Bronchial epithelial cell (primary cell): Measurements from ENCODE around the gene ETNK1. TPM values are rescaled to one million over a fixed set of nuclear protein-coding genes. Genes with fewer than 3 reads are reported as not detected.

ENCODE experiments used
- DNase-seq: peaks from one replicate; pipeline ENCODE4 v3.0.0-alpha.2; 2010; ENCODE audit warnings: low read depth
- FAIRE-seq: peaks from 2 replicates; lab custom pipeline; 2011; peaks lifted over from hg19 to GRCh38; lab: Jason Lieb, UNC
- H3K27me3 ChIP-seq: 2 replicates; pipeline ENCODE4 v1.5.1; 2011; ENCODE audit warnings: low read length; ENCODE audit not compliant: control insufficient read depth, insufficient read depth
- H3K36me3 ChIP-seq: 2 replicates; pipeline ENCODE4 v1.5.1; 2011; ENCODE audit warnings: low read length; ENCODE audit not compliant: control insufficient read depth, insufficient read depth
- H3K4me3 ChIP-seq: 2 replicates; pipeline ENCODE4 v1.5.1; 2011; ENCODE audit warnings: mild to moderate bottlenecking, low read depth, low read length, control low read depth
- CTCF ChIP-seq: IDR thresholded peaks from 2 replicates; pipeline ENCODE4 v1.5.1; 2011; ENCODE audit warnings: mild to moderate bottlenecking, moderate library complexity, low read length, control low read depth, inconsistent platforms; ENCODE audit not compliant: insufficient read depth, severe bottlenecking
- total RNA-seq: library from RNA; depleted of rRNA; stranded (reverse); fragments of >200 nt; gene quantifications from 2 replicates; pipeline ENCODE4 v1.2.1, GENCODE V29; 2014

The ETNK1 gene, protein sequence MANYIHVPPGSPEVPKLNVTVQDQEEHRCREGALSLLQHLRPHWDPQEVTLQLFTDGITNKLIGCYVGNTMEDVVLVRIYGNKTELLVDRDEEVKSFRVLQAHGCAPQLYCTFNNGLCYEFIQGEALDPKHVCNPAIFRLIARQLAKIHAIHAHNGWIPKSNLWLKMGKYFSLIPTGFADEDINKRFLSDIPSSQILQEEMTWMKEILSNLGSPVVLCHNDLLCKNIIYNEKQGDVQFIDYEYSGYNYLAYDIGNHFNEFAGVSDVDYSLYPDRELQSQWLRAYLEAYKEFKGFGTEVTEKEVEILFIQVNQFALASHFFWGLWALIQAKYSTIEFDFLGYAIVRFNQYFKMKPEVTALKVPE
- 9.7 and 24.3 TPM in 2 replicates for total RNA-seq

- no peak for FAIRE-seq
Measured at GRCh38 chr12:22624870-22625761, at the start of gene ETNK1. ETNK1 (plus strand) TSS chr12:22625171; CDS start chr12:22625431, 260 bp downstream.

DNA sequence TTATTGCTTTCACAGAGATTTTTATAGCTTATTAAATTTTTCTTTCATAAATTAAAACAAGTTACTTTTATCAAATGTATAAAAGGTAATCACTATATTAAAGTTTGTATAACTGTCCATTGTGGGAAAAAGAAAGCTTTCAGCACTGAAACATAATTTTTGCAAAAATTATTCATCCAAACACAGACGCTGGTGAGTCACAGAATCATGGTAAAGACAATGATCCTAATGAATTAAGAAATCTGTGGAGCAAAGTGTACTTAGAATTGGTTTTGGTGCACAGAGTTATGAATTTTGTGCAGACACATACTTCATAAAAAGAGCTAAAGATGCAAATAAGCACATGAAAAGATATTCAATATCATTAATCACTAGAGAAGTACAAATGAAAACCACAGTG lies 48.9 kb upstream of the ETNK1 start:
- DNase-seq (no peak), FAIRE-seq (no peak)
- no peaks in the 10 kb centered on the region for H3K36me3 ChIP-seq
- no peaks in the 10 kb centered on the region for H3K27me3 ChIP-seq
- no peak for TF ChIP-seq CTCF
- H3K4me3 ChIP-seq, result no peak overlapping the region

More at GRCh38 chr12:22624870-22625761, at the start of gene ETNK1:
- TF ChIP-seq CTCF, result no peak
- H3K27me3 ChIP-seq, result no peaks in the 10 kb centered on the region
- DNase-seq, result peak; percentile 87
- peak within 1 kb of the TSS; percentile 94 for H3K4me3 ChIP-seq
- no peaks in the 10 kb centered on the region for H3K36me3 ChIP-seq

DNA sequence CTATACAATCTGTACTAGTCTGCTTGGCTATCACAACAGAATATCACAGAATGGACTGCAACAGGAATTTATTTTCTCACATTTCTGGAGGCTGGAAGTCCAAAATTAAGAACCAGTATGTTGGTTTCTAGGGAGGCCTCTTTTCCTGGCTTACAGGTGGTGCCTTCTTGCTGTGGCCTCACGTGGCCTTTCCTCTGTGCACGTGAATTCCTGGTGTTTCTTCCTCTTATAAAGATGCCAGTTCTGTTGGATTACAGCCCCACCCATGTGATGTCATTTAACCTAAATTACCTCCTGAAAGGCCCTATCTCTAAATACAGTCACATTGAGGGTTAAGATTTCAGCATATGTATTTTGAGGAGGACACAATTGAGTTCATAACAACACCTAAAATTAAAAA lies 48.5 kb upstream of the ETNK1 start:
- H3K27me3 ChIP-seq, result no peaks in the 10 kb centered on the region
- TF ChIP-seq CTCF, result no peak
- FAIRE-seq (no peak), DNase-seq (no peak)
- no peak overlapping the region for H3K4me3 ChIP-seq
- H3K36me3 ChIP-seq, result no peaks in the 10 kb centered on the region

- Histone ChIP-seq H3K27me3 (no peaks in the 10 kb centered on the region), H3K4me3 (no peak overlapping the region), H3K36me3 (no peaks in the 10 kb centered on the region)
- no peak for TF ChIP-seq CTCF
- FAIRE-seq (no peak), DNase-seq (peak; percentile 83)
Measured at GRCh38 chr12:22577667-22578066, 47.3 kb upstream of the ETNK1 start.

- TF ChIP-seq CTCF, result no peak
- H3K36me3 ChIP-seq, result no peaks in the 10 kb centered on the region
- no peak overlapping the region for H3K4me3 ChIP-seq
- no peaks in the 10 kb centered on the region for H3K27me3 ChIP-seq
- no peak for FAIRE-seq
- peak; percentile 59 for DNase-seq
Measured at GRCh38 chr12:22578328-22578727, 46.6 kb upstream of the ETNK1 start.
